Erythroblast (primary cell): ENCODE data around the gene CACNB4.

Source experiments
- GATA1 ChIP-seq: IDR thresholded peaks from 2 replicates; pipeline ENCODE4 v1.6.1; 2011; ENCODE audit warnings: low read depth, mild to moderate bottlenecking, control low read depth, low read length, moderate library complexity
- POLR2A ChIP-seq: IDR thresholded peaks from 2 replicates; pipeline ENCODE4 v1.6.1; 2011; ENCODE audit warnings: mild to moderate bottlenecking, low read length

DNA sequence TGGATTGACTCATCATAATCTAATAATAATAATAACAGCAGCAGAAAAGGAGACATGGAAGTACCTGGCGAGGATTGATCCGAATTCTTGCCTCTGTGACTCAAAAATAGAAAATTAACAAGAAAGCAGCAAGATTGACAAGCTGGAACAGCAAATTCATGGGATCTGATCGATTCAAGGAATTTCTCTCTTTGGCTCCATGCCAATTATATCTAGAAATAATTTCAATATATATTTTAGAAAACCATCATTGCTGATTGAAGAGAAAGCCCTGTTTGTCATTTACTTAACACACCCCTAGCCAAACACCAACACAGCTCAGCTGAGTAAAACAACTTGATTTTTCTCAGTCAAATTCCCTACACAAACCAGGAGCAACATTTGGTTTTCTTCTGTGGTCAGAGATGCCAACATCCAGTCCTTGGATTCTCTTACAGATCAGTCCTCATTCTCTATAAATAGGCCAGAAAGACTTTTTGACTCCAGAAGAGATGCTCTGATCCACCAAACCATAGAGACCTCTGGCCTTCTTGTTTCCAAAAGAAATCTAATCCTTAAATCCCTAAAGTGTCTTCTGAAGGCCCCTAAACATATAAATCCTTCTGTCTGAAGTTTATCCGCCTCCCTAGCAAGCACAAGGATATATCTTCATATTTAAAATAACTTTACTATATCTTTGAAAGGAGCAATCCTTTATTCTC is 129.9 kb downstream of the CACNB4 start:
- TF ChIP-seq POLR2A, result no peak
- no peak for TF ChIP-seq GATA1
